Measurements from ENCODE around the gene R3HDM1. TPM values are rescaled to one million over a fixed set of nuclear protein-coding genes. Genes with fewer than 3 reads are reported as not detected.

R3HDM1 gene
- total RNA-seq, 2 donors from 2014 or later: 14.5 to 60.3 TPM

- no peaks in the 10 kb centered on the region for H3K4me1 ChIP-seq
- no peak overlapping the region for H3K27ac ChIP-seq
- H3K4me3 ChIP-seq: no peak overlapping the region
- no peak for ATAC-seq
- WGBS, 2 donors: 87 to 95% methylated on average over 3 of the region's 3 CpGs
- H3K27me3 ChIP-seq: no peaks in the 10 kb centered on the region
- intact Hi-C loops (cut with DNase I): no loop called here
- no peak for DNase-seq
- no peaks in the 10 kb centered on the region for H3K9me3 ChIP-seq
- no peaks in the 10 kb centered on the region for H3K36me3 ChIP-seq (replicated peaks in 1 of 2; ENCODE audit: insufficient read depth in 1 of 2, low read depth in 2 of 2)
- TF ChIP-seq POLR2A (IDR thresholded peaks at IDR 0.05): no peak
- TF ChIP-seq CTCF (IDR thresholded peaks at IDR 0.05): no peak
Measured at GRCh38 chr2:135546436-135546835, 15.2 kb downstream of the R3HDM1 start.

GRCh38 chr2:135547311-135547710 lies 16.0 kb downstream of the R3HDM1 start:
- Histone ChIP-seq H3K4me3 (no peak overlapping the region), H3K27me3 (no peaks in the 10 kb centered on the region), H3K9me3 (no peaks in the 10 kb centered on the region), H3K27ac (no peak overlapping the region), H3K4me1 (no peaks in the 10 kb centered on the region), H3K36me3 (replicated peaks in 1 of 2; ENCODE audit: insufficient read depth in 1 of 2, low read depth in 2 of 2) (no peaks in the 10 kb centered on the region)
- ATAC-seq (no peak), DNase-seq (no peak)
- intact Hi-C loops (cut with DNase I): no loop called here
- WGBS, 2 donors: 89 to 97% methylated on average over 3 of the region's 3 CpGs
- TF ChIP-seq CTCF (IDR thresholded peaks at IDR 0.05) (no peak), POLR2A (IDR thresholded peaks at IDR 0.05) (no peak)

- Histone ChIP-seq H3K27ac (no peak overlapping the region), H3K27me3 (no peaks in the 10 kb centered on the region), H3K4me3 (no peak overlapping the region), H3K36me3 (replicated peaks in 1 of 2; ENCODE audit: insufficient read depth in 1 of 2, low read depth in 2 of 2) (no peaks in the 10 kb centered on the region), H3K4me1 (no peaks in the 10 kb centered on the region), H3K9me3 (no peaks in the 10 kb centered on the region)
- DNase-seq (no peak), ATAC-seq (no peak)
- TF ChIP-seq CTCF (IDR thresholded peaks at IDR 0.05) (no peak), POLR2A (IDR thresholded peaks at IDR 0.05) (no peak)
- 89 to 93% methylated on average over 5 of the region's 5 CpGs for WGBS, 2 donors
- intact Hi-C loops (cut with DNase I): no loop called here
Measured at GRCh38 chr2:135551356-135551755, 20.1 kb downstream of the R3HDM1 start.

GRCh38 chr2:135552887-135553286 lies 21.6 kb downstream of the R3HDM1 start:
- no peaks in the 10 kb centered on the region for H3K36me3 ChIP-seq (replicated peaks in 1 of 2; ENCODE audit: insufficient read depth in 1 of 2, low read depth in 2 of 2)
- H3K27ac ChIP-seq: no peak overlapping the region
- H3K27me3 ChIP-seq: no peaks in the 10 kb centered on the region
- ATAC-seq: no peak
- DNase-seq: no peak
- WGBS, 2 donors: 75 to 84% methylated on average over 4 of the region's 4 CpGs
- H3K4me3 ChIP-seq: no peak overlapping the region
- H3K4me1 ChIP-seq: peaks cover 5% of the 10 kb centered on the region
- TF ChIP-seq CTCF (IDR thresholded peaks at IDR 0.05): no peak
- TF ChIP-seq POLR2A (IDR thresholded peaks at IDR 0.05): no peak
- H3K9me3 ChIP-seq: no peaks in the 10 kb centered on the region
- intact Hi-C loops (cut with DNase I): no loop called here

GRCh38 chr2:135555311-135555710 lies 24.0 kb downstream of the R3HDM1 start:
- H3K27me3 ChIP-seq: no peaks in the 10 kb centered on the region
- H3K4me1 ChIP-seq: peaks cover 5% of the 10 kb centered on the region
- H3K9me3 ChIP-seq: no peaks in the 10 kb centered on the region
- TF ChIP-seq CTCF (IDR thresholded peaks at IDR 0.05) (no peak), POLR2A (IDR thresholded peaks at IDR 0.05) (no peak)
- H3K36me3 ChIP-seq (replicated peaks in 1 of 2; ENCODE audit: insufficient read depth in 1 of 2, low read depth in 2 of 2): no peaks in the 10 kb centered on the region
- H3K4me3 ChIP-seq: no peak overlapping the region
- DNase-seq: no peak
- intact Hi-C loops (cut with DNase I): no loop called here
- no peak for ATAC-seq
- 83 to 85% methylated on average over 4 of the region's 4 CpGs for whole genome bisulfite sequencing, 2 donors
- H3K27ac ChIP-seq: no peak overlapping the region

All from body of pancreas (tissue), 4 donors.